ENCODE data around the gene WWOX. TPM values are rescaled to one million over a fixed set of nuclear protein-coding genes. Genes with fewer than 3 reads are reported as not detected.

The WWOX gene
- total RNA-seq, 6 donors from 2014 or later, result 18.7 to 167 (median 31.0) TPM

GRCh38 chr16:78877114-78877655 is 777.7 kb downstream of the WWOX start:
- 74 to 75% methylated on average over 6 of the region's 6 CpGs for WGBS, 2 donors
- Histone ChIP-seq H3K4me1 (no peaks in the 10 kb centered on the region), H3K4me3 (no peak overlapping the region), H3K36me3 (no peaks in the 10 kb centered on the region), H3K27ac (no peak overlapping the region), H3K9me3 (no peaks in the 10 kb centered on the region), H3K27me3 (no peaks in the 10 kb centered on the region)
- ATAC-seq (ENCODE audit: low FRiP score in 2 of 2), result no peak
- no peak for TF ChIP-seq POLR2AphosphoS5 (IDR thresholded peaks at IDR 0.05)
- TF ChIP-seq CTCF (IDR thresholded peaks at IDR 0.05), result no peak
- TF ChIP-seq EP300 (IDR thresholded peaks at IDR 0.05), result no peak
- no peak for TF ChIP-seq POLR2A (IDR thresholded peaks at IDR 0.05)
- no peak for DNase-seq

- Histone ChIP-seq H3K36me3 (no peaks in the 10 kb centered on the region), H3K4me3 (no peak overlapping the region), H3K9me3 (no peaks in the 10 kb centered on the region), H3K27me3 (no peaks in the 10 kb centered on the region), H3K27ac (no peak overlapping the region), H3K4me1 (no peaks in the 10 kb centered on the region)
- DNase-seq, result no peak
- TF ChIP-seq POLR2AphosphoS5 (IDR thresholded peaks at IDR 0.05), result no peak
- no peak for TF ChIP-seq CTCF (IDR thresholded peaks at IDR 0.05)
- no peak for TF ChIP-seq POLR2A (IDR thresholded peaks at IDR 0.05)
- TF ChIP-seq EP300 (IDR thresholded peaks at IDR 0.05), result no peak
- no peak for ATAC-seq (ENCODE audit: low FRiP score in 2 of 2)
These were observed 779.1 kb downstream of the WWOX start for GRCh38 chr16:78878570-78878969.

- DNase-seq, result no peak
- TF ChIP-seq EP300 (IDR thresholded peaks at IDR 0.05), result no peak
- no peak for TF ChIP-seq CTCF (IDR thresholded peaks at IDR 0.05)
- no peak for TF ChIP-seq POLR2A (IDR thresholded peaks at IDR 0.05)
- TF ChIP-seq POLR2AphosphoS5 (IDR thresholded peaks at IDR 0.05), result no peak
- Histone ChIP-seq H3K4me1 (no peaks in the 10 kb centered on the region), H3K27ac (no peak overlapping the region), H3K27me3 (no peaks in the 10 kb centered on the region), H3K9me3 (no peaks in the 10 kb centered on the region), H3K4me3 (no peak overlapping the region), H3K36me3 (no peaks in the 10 kb centered on the region)
- no peak for ATAC-seq (ENCODE audit: low FRiP score in 2 of 2)
- 90 to 91% methylated on average over 5 of the region's 5 CpGs for WGBS, 2 donors
These were observed 779.6 kb downstream of the WWOX start for GRCh38 chr16:78879011-78879410.

GRCh38 chr16:78882150-78882549 is 782.7 kb downstream of the WWOX start:
- Histone ChIP-seq H3K27me3 (no peaks in the 10 kb centered on the region), H3K36me3 (no peaks in the 10 kb centered on the region), H3K4me3 (no peak overlapping the region), H3K27ac (no peak overlapping the region), H3K4me1 (no peaks in the 10 kb centered on the region), H3K9me3 (no peaks in the 10 kb centered on the region)
- TF ChIP-seq POLR2AphosphoS5 (IDR thresholded peaks at IDR 0.05) (no peak), CTCF (IDR thresholded peaks at IDR 0.05) (no peak), POLR2A (IDR thresholded peaks at IDR 0.05) (no peak), EP300 (IDR thresholded peaks at IDR 0.05) (no peak)
- WGBS, 2 donors, result 98 to 99% methylated on average over 3 of the region's 3 CpGs
- no peak for DNase-seq
- no peak for ATAC-seq (ENCODE audit: low FRiP score in 2 of 2)

- ATAC-seq (ENCODE audit: low FRiP score in 2 of 2) (no peak), DNase-seq (no peak)
- Histone ChIP-seq H3K27me3 (no peaks in the 10 kb centered on the region), H3K4me1 (no peaks in the 10 kb centered on the region), H3K9me3 (no peaks in the 10 kb centered on the region), H3K36me3 (no peaks in the 10 kb centered on the region), H3K27ac (no peak overlapping the region), H3K4me3 (no peak overlapping the region)
- WGBS, 2 donors, result 66 to 67% methylated on average over 9 of the region's 9 CpGs
- no peak for TF ChIP-seq POLR2A (IDR thresholded peaks at IDR 0.05)
These were observed 783.3 kb downstream of the WWOX start for GRCh38 chr16:78882751-78883150.
